Measurements from ENCODE around the gene AK1. TPM values are rescaled to one million over a fixed set of nuclear protein-coding genes. Genes with fewer than 3 reads are reported as not detected.
"Not testable (repeated sequence)": the region's sequence is repeated elsewhere in the genome, so short reads cannot be mapped to it uniquely, and the experiment has no call there.

Gene AK1
- total RNA-seq, 1 experiment from 2014 or later, result 18.5 TPM

DNA sequence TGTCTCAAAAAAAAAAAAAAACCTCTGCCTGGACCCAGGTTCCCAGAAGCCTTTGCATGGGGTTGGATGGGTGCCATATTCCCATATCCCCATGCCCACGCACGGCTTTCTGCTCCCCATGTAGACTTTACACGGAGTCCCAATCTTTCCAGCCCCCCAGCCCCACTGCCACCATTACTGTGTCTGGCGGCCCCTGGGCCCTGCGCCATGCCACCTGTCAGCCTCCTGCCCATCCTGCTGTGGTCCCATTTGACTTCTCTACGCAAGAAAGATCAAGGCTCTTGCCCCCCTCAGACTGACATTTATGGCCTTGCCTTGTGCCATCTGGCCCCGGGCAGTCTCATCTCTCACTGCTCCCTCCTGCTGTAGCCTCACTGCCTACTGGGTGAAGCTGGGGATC lies 6.5 kb upstream of the AK1 start:
- no peaks in the 10 kb centered on the region for H3K27me3 ChIP-seq (ENCODE audit: control insufficient read depth, insufficient read depth, low read length)
- DNase-seq, result no peak

DNA sequence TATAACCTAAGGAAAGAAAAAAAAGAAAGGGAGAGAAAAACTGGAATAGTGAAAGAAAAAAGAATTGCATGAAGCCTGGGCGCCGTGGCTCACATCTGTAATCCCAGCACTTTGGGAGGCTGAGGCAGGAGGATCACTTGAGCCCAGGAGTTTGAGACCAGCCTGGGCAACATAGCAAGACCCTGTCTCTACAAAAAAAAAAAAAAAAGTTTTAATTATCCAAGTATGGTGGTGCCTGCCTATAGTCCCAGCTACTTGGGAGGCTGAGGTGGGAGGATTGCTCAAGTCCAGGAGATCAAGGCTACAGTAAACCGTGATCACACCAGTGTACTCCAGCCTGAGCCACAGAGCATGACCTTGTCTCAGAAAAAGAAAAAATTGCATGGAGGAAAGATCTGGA lies 4.2 kb upstream of the AK1 start:
- not testable (repeated sequence) for H3K4me3 ChIP-seq (ENCODE audit: insufficient read depth, low read depth, low read length); H3K27me3 ChIP-seq (ENCODE audit: control insufficient read depth, insufficient read depth, low read length); H3K36me3 ChIP-seq (replicated peaks; ENCODE audit: control insufficient read depth, insufficient read depth, low read length); DNase-seq

More for the DNA sequence above, 6.5 kb upstream of the AK1 start:
- Histone ChIP-seq H3K36me3 (replicated peaks; ENCODE audit: control insufficient read depth, insufficient read depth, low read length) (peaks cover 10% of the 10 kb centered on the region), H3K4me3 (ENCODE audit: insufficient read depth, low read depth, low read length) (no peak overlapping the region)

DNA sequence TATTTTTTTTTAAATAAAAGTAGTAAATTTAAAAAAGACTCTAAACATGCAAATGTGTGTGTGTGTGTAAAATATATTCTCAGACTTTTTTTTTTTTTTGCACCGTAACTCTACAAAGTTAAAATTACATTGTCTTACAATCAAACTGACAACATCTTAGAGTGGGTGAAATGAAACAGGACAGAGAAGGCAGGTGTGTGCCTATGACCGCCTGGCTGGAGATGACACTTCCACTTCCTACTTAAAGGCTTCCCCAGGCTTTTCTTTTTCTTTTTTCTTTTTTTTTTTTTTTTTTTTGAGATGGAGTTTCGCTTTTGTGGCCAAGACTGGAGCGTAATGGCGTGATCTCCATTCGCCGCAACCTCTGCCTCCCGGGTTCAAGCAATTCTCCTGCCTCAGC lies 2.7 kb upstream of the AK1 start:
- H3K4me3 ChIP-seq (ENCODE audit: insufficient read depth, low read depth, low read length), result no peak overlapping the region
- DNase-seq, result no peak
- H3K27me3 ChIP-seq (ENCODE audit: control insufficient read depth, insufficient read depth, low read length), result peaks cover 1% of the 10 kb centered on the region; the same call in 1 of the 2 replicates
- H3K36me3 ChIP-seq (replicated peaks; ENCODE audit: control insufficient read depth, insufficient read depth, low read length), result no peaks in the 10 kb centered on the region; the same call in 1 of the 2 replicates

DNA sequence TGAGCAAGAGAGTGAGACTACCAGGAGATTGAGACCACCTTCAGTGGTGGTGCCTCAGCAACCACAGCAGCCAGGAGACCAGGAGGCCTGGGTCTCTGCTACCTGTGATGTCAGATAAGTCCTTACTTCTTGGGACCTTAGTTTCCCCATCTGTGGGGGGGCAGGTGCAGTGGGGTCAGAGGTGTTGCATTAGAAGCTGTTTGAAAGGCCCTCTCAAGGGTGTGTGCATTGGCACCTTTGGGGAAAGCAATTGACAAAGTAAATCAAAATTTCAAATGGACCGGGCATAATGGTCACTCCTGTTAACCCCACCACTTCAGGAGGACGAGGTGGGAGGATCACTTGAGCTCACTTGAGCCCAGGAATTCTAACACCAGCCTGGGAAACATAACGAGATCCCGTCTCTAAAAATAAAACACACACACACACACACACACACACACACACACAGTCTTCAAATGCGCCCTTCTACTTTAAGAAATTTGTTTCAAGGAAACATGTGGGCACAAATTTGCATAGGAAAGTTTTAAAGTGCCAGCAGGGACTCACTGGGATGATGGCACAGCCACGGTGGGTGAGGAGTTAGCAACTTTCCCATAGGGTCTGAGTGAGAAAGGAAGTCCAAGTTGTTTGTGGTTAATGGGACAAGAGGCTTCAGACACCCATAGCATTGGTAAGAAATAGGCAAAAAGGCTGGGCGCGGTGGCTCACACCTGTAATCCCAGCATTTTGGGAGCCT lies 1.3 kb upstream of the AK1 start:
- Histone ChIP-seq H3K36me3 (replicated peaks; ENCODE audit: control insufficient read depth, insufficient read depth, low read length) (no peaks in the 10 kb centered on the region), H3K4me3 (ENCODE audit: insufficient read depth, low read depth, low read length) (no peak overlapping the region), H3K27me3 (ENCODE audit: control insufficient read depth, insufficient read depth, low read length) (peaks cover 1% of the 10 kb centered on the region; the same call in 1 of the 2 replicates)
- DNase-seq, result no peak

DNA sequence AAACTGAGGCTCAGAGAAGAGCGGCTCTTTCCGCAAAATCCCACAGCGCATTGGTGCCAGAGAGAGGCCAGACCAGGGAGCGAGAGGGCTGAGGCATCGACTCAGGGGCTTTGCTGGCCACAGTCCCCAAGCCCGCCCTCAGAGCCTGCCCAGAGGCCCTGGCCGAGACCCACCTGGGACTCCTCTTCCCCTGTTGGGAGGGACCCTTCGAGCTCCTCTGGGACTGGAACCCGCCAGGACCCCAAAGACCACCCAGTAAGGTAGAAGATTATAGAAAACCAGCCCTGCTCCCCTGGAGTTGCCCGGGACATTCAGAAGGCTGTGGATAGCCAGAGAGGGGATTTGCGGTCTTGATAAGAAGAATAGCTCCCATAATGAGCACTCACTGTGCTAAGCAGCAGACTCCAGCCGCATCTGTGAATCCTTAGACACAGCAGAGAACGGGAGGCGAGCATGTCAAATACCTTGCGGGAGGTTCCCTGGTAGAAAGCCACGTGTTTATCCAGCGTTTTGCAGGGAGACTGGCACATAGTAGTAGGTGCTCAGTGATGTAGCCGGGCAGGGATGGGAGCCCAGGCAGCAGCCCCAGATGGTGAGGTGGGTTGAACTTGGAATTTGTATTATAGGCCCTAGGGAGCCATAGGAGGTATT lies 651 bp upstream of the AK1 start:
- DNase-seq, result peak; percentile 69
- H3K27me3 ChIP-seq (ENCODE audit: control insufficient read depth, insufficient read depth, low read length), result peaks cover 1% of the 10 kb centered on the region; the same call in 1 of the 2 replicates
- H3K36me3 ChIP-seq (replicated peaks; ENCODE audit: control insufficient read depth, insufficient read depth, low read length), result no peaks in the 10 kb centered on the region
- H3K4me3 ChIP-seq (ENCODE audit: insufficient read depth, low read depth, low read length), result peak overlapping the region; percentile 67

DNA sequence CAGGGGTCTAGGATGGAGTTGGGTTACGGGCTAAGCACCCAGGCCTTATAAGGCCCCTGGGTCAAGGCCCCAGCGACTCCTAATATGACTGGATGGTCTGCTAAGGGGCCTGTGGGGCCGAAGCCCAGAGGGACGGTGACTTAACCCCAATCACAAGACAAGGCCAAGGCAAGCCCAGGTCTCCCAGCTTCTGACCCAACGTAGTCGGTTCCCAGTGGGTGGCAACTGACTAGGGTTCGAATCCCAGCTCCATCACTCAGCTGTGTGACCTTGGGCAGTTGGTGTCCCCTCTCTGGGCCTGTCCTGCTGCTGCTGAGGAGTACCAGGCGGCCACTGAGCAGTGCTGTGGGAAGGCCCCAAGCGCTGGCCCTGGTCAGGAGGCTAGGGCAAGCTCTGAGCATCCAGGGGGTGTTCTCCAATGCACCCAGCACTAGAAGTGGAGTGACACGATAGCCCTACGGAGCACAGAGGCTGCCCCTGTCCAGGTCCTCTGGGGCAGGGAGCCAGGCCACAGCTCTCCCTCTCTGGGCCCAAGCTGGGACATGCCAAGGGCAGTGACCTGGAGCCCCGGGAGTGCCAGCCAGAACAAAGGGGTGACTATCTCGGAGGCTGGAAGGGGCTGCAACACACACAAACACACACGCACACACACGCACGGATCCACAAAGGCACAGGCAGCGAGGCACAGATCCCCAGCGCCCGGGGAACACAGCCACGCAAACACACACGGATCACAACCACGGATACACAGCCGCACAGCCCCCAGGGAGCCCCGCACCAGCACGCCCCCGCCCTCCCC lies 512 bp downstream of the AK1 start:
- Histone ChIP-seq H3K27me3 (ENCODE audit: control insufficient read depth, insufficient read depth, low read length) (peaks cover 1% of the 10 kb centered on the region; the same call in 1 of the 2 replicates), H3K36me3 (replicated peaks; ENCODE audit: control insufficient read depth, insufficient read depth, low read length) (no peaks in the 10 kb centered on the region), H3K4me3 (ENCODE audit: insufficient read depth, low read depth, low read length) (peak overlapping the region; percentile 67)
- DNase-seq, result peak; percentile 74

DNA sequence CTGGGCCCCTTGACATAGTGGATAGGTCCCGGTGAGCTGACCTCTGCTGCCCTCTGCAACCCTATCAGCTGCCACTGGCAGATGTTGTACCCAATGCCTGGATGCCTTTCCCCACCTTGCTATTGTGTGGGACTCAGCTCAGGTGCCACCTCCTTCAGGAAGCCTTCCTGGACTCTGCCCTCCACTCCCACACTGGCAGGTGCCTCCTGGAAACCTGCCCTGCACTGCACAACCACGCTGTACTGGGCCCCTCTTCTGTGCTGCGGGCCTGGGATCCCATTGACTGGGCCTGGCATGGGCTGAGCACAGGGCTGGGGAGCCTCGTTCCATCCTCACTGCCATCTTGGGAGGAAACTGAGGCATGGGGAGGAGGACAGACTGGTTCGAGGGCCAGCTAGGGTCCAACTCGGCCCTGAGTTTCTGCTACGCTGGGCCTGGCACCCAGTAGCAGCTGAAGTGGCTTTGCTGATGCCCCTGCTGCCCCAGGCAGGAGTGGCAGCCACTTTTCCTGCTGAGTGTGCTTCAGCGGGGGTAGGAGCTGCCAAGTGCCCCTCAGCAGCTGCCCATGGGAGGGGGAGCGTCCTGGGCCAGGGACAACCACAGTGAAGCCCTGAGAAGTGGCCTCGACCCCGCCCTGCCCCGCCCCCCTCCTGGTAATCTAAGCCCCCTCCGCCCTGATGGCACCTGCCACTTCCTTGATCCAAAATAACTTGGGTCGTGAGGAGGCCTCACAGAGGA lies 1.3 kb downstream of the AK1 start:
- Histone ChIP-seq H3K36me3 (replicated peaks; ENCODE audit: control insufficient read depth, insufficient read depth, low read length) (no peaks in the 10 kb centered on the region), H3K4me3 (ENCODE audit: insufficient read depth, low read depth, low read length) (no peak overlapping the region), H3K27me3 (ENCODE audit: control insufficient read depth, insufficient read depth, low read length) (peaks cover 1% of the 10 kb centered on the region; the same call in 1 of the 2 replicates)
- DNase-seq, result no peak

DNA sequence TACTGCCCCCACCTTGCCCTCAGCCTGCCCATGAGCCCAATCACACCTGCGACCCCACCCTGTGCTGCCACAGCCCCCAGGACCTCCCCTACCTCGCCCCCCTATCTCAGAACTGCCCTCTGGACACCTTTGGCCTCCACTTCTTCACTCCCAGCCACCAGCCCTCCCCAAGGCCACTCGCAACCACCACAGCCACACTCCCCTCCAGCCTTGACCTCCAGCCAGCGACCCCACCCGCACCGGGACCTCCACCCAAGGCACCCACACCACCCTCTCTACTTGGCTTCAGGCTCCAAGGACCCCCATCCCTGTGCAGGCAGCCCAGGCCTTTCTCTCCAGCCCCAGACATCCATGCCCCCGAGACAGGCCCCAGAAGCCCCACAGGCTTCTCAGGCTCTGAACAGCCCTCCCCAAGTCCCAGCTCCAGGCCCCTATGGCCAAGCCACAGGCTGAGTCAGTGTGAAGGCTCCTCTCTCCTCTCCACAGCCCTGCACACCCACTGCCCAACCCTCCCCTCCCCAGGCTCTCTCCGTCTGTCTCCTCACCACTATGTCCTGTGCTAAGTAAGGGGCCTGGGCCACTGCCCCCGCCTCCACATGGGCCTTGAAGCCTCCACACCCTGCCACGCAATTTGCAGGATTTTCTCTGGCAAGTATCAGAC lies 2.0 kb downstream of the AK1 start:
- Histone ChIP-seq H3K27me3 (ENCODE audit: control insufficient read depth, insufficient read depth, low read length) (peaks cover 1% of the 10 kb centered on the region; the same call in 1 of the 2 replicates), H3K4me3 (ENCODE audit: insufficient read depth, low read depth, low read length) (no peak overlapping the region), H3K36me3 (replicated peaks; ENCODE audit: control insufficient read depth, insufficient read depth, low read length) (no peaks in the 10 kb centered on the region)
- no peak for DNase-seq

DNA sequence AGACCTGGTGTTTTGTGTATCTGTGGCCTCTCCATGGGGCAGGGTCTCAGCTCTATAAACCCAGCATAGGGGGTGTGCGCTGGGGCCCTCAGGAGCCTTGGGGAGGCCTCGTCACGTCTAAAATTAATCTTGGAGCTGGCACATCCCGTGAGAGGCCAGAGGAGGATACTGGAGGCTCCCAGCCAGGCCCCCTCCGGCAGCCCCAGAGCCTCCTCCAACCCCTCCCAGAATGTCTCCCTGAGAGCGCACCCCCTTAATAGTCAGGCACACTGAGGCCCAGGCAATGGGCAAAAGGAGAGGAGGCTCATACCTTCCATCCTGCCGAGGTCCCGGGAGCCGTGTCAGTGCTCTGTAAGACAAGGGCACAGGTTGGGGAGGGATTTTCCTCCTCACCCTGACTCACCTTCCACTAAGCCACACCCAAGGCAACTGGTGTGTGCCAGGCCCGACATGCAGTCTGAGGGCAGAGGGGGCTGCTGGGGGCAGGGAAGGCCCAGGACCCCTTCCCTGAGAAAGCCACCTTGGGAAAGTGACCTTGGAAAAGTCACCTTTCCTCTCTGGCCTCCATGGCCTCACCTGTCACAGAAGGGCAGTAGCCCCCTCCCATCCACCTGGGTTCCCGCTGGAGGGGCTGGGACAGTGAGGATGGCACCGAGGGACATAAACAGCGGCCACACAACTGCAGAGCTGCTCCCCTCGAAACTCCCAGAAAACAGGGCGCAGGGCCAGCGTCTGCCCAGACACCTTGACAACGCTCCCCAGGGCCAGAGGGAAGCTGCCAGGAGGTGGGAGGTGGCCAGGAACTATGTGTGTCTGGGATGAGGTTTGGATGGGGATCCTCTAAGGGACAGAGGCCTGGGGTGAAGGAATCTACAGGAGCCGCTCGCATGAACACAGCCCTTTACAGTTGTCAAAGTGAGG lies 2.9 kb downstream of the AK1 start:
- DNase-seq, result no peak
- H3K27me3 ChIP-seq (ENCODE audit: control insufficient read depth, insufficient read depth, low read length), result peaks cover 1% of the 10 kb centered on the region; the same call in 1 of the 2 replicates
- H3K4me3 ChIP-seq (ENCODE audit: insufficient read depth, low read depth, low read length), result no peak overlapping the region
- no peaks in the 10 kb centered on the region for H3K36me3 ChIP-seq (replicated peaks; ENCODE audit: control insufficient read depth, insufficient read depth, low read length)

DNA sequence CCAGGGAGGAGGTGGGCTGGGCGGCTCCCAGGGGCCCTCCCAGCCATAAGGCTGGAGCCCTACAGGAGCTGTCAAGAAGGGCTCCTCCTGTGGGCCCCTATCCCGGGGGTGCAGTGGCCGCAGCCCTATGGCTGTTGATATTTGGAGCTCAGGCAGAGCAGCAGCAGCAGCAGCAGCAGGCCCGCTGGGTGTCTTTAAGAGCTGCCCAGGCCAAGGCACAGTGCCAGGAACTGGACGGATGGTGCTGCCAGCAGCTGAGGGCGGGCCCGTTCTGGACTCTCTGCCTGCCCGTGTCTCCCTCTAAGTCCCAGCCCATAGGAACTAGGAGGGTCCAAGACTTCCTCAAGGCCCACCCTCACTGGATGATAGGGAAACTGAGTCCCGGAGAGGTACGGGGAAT lies 3.6 kb downstream of the AK1 start:
- peaks cover 1% of the 10 kb centered on the region; the same call in 1 of the 2 replicates for H3K27me3 ChIP-seq (ENCODE audit: control insufficient read depth, insufficient read depth, low read length)
- no peaks in the 10 kb centered on the region for H3K36me3 ChIP-seq (replicated peaks; ENCODE audit: control insufficient read depth, insufficient read depth, low read length)
- DNase-seq, result no peak
- H3K4me3 ChIP-seq (ENCODE audit: insufficient read depth, low read depth, low read length), result no peak overlapping the region

DNA sequence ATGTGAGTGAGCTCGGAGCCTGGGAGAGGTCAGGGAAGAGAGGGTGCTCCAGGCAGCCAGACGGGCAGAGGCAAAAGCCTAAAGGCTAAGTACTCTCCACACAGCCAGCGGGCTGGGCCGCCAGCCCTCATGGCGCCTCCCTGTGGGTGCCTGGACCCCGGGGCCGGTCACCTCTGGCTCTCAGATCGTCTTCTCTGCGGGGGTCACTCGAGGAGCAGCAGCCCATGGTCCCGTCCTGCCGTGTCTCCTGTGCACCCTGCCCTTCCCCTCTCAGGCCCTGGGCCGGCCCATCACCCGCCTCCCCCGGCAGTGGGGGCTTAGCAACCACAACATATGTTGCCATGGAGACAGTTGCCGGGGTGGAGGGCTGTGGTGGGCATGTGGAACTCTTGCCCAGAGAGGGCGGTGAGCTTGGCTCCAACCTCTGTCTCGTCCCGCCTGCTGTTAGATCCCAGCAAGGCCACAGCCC lies 4.2 kb downstream of the AK1 start:
- DNase-seq, result peak; percentile 81
- no peaks in the 10 kb centered on the region for H3K36me3 ChIP-seq (replicated peaks; ENCODE audit: control insufficient read depth, insufficient read depth, low read length)
- no peak overlapping the region for H3K4me3 ChIP-seq (ENCODE audit: insufficient read depth, low read depth, low read length)
- H3K27me3 ChIP-seq (ENCODE audit: control insufficient read depth, insufficient read depth, low read length), result peaks cover 1% of the 10 kb centered on the region; the same call in 1 of the 2 replicates

DNA sequence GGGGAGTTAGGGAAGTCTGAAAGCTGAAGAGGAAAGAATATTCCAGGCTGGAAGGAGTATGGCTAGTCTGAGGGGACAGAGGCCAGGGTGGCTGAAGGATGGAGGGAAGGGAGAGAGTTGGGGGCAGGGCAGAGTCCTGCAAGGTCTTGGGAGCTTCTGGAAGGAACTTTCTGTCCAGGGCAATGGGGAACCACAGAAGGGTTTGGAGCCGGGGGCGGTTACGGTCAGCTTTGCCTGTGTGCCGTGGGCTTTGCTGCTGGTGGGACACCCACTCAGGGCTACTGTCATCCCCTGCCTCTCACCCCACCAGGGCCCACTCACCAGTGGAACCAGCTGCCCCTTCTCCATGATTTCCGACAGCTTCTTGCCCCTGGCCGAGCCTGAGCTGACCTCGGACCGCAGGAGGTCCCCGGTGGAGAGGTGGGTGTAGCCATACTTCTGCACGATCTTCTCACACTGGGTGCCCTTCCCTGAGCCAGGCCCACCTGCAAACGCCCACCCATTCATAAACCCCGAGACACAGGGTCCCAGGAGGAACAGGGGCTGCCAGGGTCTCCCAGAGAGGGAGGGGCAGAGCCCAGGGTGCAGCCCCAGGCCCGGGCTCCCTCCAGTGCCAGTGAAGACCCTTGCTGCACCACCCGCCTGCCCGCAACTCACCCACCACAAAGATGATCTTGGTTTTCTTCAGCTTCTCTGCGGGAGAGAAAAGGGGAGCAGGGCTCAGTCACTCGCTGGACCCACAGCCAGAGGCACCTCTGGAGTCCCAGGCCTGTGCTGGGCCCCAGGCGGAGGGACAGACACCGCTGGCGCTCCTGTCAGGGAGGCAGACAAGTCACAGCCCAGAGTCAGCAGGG lies 4.9 kb downstream of the AK1 start:
- no peaks in the 10 kb centered on the region for H3K36me3 ChIP-seq (replicated peaks; ENCODE audit: control insufficient read depth, insufficient read depth, low read length)
- DNase-seq, result no peak
- no peak overlapping the region for H3K4me3 ChIP-seq (ENCODE audit: insufficient read depth, low read depth, low read length)
- no peaks in the 10 kb centered on the region; the same call in 1 of the 2 replicates for H3K27me3 ChIP-seq (ENCODE audit: control insufficient read depth, insufficient read depth, low read length)

Data from H7 (cell line).